ENCODE results near the gene SOX6. TPM values are rescaled to one million over a fixed set of nuclear protein-coding genes. Genes with fewer than 3 reads are reported as not detected.

Gene SOX6
- polyA plus RNA-seq, 1 of the 3 experiments (the other 2 are of a cell fraction): 0.03 TPM

DNA sequence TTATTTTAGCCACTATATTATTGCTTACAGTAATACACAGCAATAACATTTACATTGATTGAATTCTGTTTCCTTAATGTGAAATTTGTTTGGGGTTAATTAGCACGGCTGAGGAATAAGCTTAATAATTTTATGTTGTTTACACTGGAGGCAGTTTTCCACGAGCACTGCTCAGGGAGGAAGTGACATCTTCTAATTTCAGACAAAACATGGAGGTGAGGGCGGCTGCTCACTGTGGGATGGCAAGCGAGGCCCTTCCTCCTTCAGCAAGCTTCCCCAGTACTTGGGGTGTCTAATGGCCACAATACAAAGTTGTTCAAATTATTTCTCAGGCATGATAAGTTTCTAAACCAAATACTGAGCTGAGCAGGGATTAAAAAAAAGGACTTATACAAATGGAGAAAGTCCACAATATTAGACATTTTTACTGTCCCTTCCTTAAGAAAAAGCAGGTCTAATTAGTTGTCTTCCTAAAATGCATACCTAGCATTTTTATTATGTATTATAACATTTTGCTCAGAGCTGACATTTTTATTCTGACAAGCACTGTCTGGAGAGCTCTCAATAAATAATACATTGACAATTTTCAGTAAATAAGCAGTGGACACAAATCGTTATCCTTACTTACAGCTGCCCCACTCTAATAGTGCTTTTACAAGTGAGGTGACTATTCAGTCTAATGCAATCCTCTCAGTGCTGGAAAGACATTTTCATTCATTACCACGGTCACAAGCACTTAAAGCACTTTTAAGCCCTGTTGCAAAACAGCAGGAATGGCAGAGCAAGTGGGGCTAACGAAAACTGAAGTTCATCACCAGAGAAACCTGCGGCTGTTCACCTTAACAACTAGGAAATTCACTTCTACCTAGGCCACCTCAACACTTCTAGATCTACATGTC, 56.2 kb downstream of the SOX6 start:
- Histone ChIP-seq H3K79me2 (ENCODE audit: insufficient read depth) (no peaks in the 10 kb centered on the region), H3K27ac (ENCODE audit: low read depth in 2 of 2, low read length in 1 of 2) (no peak overlapping the region), H3K27me3 (ENCODE audit: insufficient read depth) (no peaks in the 10 kb centered on the region), H3K9ac (no peak overlapping the region), H3K4me2 (no peak overlapping the region), H3K36me3 (replicated peaks in 1 of 2; ENCODE audit: control insufficient read depth in 1 of 2, insufficient read depth in 2 of 2, low read length in 1 of 2) (no peaks in the 10 kb centered on the region), H3K4me3 (ENCODE audit: low read depth in 2 of 2, low read length in 1 of 2) (no peak overlapping the region), H4K20me1 (ENCODE audit: insufficient read depth) (no peaks in the 10 kb centered on the region), H3F3A (replicated peaks; ENCODE audit: insufficient read depth) (no peaks in the 10 kb centered on the region), H3K9me3 (no peaks in the 10 kb centered on the region), H2AFZ (ENCODE audit: low read depth) (no peak overlapping the region), H3K4me1 (ENCODE audit: control insufficient read depth in 1 of 2, insufficient read depth in 2 of 2, low read depth in 1 of 2, low read length in 1 of 2) (peaks cover 0 to 4% of the 10 kb centered on the region in 2 experiments; a peak in 2 of 4 replicates), H3K9me2 (no peaks in the 10 kb centered on the region)
- WGBS (ENCODE audit: low lambda C conversion rate): 63% methylated on average over 8 of the region's 8 CpGs
- DNase-seq: no peak
- POLR2A ChIA-PET: no interaction called here
- CTCF ChIA-PET: interaction anchor here (0.8 to 1.4 kb wide), 3 partner anchors 12 to 35 kb away, joined by 3 to 6 read pairs (median 4); no protein-coding TSS in a partner anchor
- TF ChIP-seq TCF12 (IDR thresholded peaks at IDR 0.05): no peak
- TF ChIP-seq EZH2phosphoT487 (IDR thresholded peaks at IDR 0.05; ENCODE audit: borderline replicate concordance, low read depth): no peak
- TF ChIP-seq MXI1 (IDR thresholded peaks at IDR 0.05; ENCODE audit: low read depth, low read length): no peak
- no peak for TF ChIP-seq EP300 (IDR thresholded peaks at IDR 0.05; ENCODE audit: borderline replicate concordance in 1 of 2, low read depth in 1 of 2, low read length in 1 of 2)
- TF ChIP-seq, protein P1, sequence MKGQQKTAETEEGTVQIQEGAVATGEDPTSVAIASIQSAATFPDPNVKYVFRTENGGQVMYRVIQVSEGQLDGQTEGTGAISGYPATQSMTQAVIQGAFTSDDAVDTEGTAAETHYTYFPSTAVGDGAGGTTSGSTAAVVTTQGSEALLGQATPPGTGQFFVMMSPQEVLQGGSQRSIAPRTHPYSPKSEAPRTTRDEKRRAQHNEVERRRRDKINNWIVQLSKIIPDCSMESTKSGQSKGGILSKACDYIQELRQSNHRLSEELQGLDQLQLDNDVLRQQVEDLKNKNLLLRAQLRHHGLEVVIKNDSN (IDR thresholded peaks at IDR 0.05; ENCODE audit: borderline replicate concordance, low read depth): no peak
- TF ChIP-seq, protein P2, sequence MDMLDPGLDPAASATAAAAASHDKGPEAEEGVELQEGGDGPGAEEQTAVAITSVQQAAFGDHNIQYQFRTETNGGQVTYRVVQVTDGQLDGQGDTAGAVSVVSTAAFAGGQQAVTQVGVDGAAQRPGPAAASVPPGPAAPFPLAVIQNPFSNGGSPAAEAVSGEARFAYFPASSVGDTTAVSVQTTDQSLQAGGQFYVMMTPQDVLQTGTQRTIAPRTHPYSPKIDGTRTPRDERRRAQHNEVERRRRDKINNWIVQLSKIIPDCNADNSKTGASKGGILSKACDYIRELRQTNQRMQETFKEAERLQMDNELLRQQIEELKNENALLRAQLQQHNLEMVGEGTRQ (IDR thresholded peaks at IDR 0.05; ENCODE audit: borderline replicate concordance, low read depth, low read length): no peak
- TF ChIP-seq RFX5 (IDR thresholded peaks at IDR 0.05; ENCODE audit: low read length): no peak
- TF ChIP-seq, protein P3, sequence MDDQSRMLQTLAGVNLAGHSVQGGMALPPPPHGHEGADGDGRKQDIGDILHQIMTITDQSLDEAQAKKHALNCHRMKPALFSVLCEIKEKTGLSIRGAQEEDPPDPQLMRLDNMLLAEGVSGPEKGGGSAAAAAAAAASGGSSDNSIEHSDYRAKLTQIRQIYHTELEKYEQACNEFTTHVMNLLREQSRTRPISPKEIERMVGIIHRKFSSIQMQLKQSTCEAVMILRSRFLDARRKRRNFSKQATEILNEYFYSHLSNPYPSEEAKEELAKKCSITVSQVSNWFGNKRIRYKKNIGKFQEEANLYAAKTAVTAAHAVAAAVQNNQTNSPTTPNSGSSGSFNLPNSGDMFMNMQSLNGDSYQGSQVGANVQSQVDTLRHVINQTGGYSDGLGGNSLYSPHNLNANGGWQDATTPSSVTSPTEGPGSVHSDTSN (IDR thresholded peaks at IDR 0.05): no peak
- no peak for TF ChIP-seq CHD2 (IDR thresholded peaks at IDR 0.05; ENCODE audit: low read length, partially characterized antibody)
- no peak for TF ChIP-seq GABPA (IDR thresholded peaks at IDR 0.05; ENCODE audit: low read depth)
- TF ChIP-seq, protein P4, sequence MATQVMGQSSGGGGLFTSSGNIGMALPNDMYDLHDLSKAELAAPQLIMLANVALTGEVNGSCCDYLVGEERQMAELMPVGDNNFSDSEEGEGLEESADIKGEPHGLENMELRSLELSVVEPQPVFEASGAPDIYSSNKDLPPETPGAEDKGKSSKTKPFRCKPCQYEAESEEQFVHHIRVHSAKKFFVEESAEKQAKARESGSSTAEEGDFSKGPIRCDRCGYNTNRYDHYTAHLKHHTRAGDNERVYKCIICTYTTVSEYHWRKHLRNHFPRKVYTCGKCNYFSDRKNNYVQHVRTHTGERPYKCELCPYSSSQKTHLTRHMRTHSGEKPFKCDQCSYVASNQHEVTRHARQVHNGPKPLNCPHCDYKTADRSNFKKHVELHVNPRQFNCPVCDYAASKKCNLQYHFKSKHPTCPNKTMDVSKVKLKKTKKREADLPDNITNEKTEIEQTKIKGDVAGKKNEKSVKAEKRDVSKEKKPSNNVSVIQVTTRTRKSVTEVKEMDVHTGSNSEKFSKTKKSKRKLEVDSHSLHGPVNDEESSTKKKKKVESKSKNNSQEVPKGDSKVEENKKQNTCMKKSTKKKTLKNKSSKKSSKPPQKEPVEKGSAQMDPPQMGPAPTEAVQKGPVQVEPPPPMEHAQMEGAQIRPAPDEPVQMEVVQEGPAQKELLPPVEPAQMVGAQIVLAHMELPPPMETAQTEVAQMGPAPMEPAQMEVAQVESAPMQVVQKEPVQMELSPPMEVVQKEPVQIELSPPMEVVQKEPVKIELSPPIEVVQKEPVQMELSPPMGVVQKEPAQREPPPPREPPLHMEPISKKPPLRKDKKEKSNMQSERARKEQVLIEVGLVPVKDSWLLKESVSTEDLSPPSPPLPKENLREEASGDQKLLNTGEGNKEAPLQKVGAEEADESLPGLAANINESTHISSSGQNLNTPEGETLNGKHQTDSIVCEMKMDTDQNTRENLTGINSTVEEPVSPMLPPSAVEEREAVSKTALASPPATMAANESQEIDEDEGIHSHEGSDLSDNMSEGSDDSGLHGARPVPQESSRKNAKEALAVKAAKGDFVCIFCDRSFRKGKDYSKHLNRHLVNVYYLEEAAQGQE (IDR thresholded peaks at IDR 0.05; ENCODE audit: low read depth, low read length): no peak
- no peak for TF ChIP-seq RXRA (IDR thresholded peaks at IDR 0.05; ENCODE audit: borderline replicate concordance, low read depth)
- no peak for TF ChIP-seq POLR2AphosphoS5 (IDR thresholded peaks at IDR 0.05; ENCODE audit: low read depth, low read length)
- no peak for TF ChIP-seq JUND (IDR thresholded peaks at IDR 0.05)

All from SK-N-SH (cell line).